ENCODE results near the gene TBXT. TPM values are rescaled to one million over a fixed set of nuclear protein-coding genes. Genes with fewer than 3 reads are reported as not detected.

TBXT gene
- total RNA-seq, 4 donors from 2014 or later, result not detected

- H3K4me1 ChIP-seq, result no peaks in the 10 kb centered on the region
- no peak overlapping the region for H3K4me3 ChIP-seq
- H3K27ac ChIP-seq, result no peak overlapping the region
- H3K36me3 ChIP-seq, result no peaks in the 10 kb centered on the region
- in situ Hi-C loops (cut with MboI; ENCODE audit: low pct_ligation_motif_present in 1 of 4, low pct_unique_long_range_greater_than_20kb in 1 of 4, low sequenced_read_pairs in 3 of 4) (loop anchor here in 1 of 4 donors (25.0 kb wide), 1 partner anchor 678 kb away; no protein-coding TSS in a partner anchor), intact Hi-C loops (cut with DNase I; ENCODE audit: low total_unique reads) (no loop called here)
- H3K27me3 ChIP-seq, result peaks cover 3% of the 10 kb centered on the region
- TF ChIP-seq POLR2A (IDR thresholded peaks at IDR 0.05) (no peak), POLR2AphosphoS5 (IDR thresholded peaks at IDR 0.05) (no peak), EP300 (IDR thresholded peaks at IDR 0.05; ENCODE audit: low read depth) (no peak), CTCF (IDR thresholded peaks at IDR 0.05) (no peak)
- H3K9me3 ChIP-seq, result peaks cover 0 to 3% of the 10 kb centered on the region in 2 donors
- no peak for DNase-seq
Observed at GRCh38 chr6:166115609-166116008, 52.0 kb downstream of the TBXT start.

GRCh38 chr6:166112580-166112979, 55.1 kb downstream of the TBXT start:
- no peak for DNase-seq
- TF ChIP-seq POLR2A (IDR thresholded peaks at IDR 0.05) (no peak), CTCF (IDR thresholded peaks at IDR 0.05) (no peak), EP300 (IDR thresholded peaks at IDR 0.05; ENCODE audit: low read depth) (no peak), POLR2AphosphoS5 (IDR thresholded peaks at IDR 0.05) (no peak)
- in situ Hi-C loops (cut with MboI; ENCODE audit: low pct_ligation_motif_present in 1 of 4, low pct_unique_long_range_greater_than_20kb in 1 of 4, low sequenced_read_pairs in 3 of 4), result loop anchor here in 1 of 4 donors (25.0 kb wide), 1 partner anchor 675 kb away; no protein-coding TSS in a partner anchor

GRCh38 chr6:166109608-166110007, 58.0 kb downstream of the TBXT start:
- Histone ChIP-seq H3K9me3 (no peaks in the 10 kb centered on the region), H3K36me3 (no peaks in the 10 kb centered on the region), H3K4me1 (no peaks in the 10 kb centered on the region), H3K4me3 (no peak overlapping the region), H3K27me3 (peaks cover 9% of the 10 kb centered on the region), H3K27ac (no peak overlapping the region)
- intact Hi-C loops (cut with DNase I; ENCODE audit: low total_unique reads) (loop anchor here (5.0 kb wide), 1 partner anchor 1057 kb away; no protein-coding TSS in a partner anchor), in situ Hi-C loops (cut with MboI; ENCODE audit: low pct_ligation_motif_present in 1 of 4, low pct_unique_long_range_greater_than_20kb in 1 of 4, low sequenced_read_pairs in 3 of 4) (loop anchor here in 2 of 4 donors (5.0 to 25.0 kb wide), 2 partner anchors 217 to 672 kb away; no protein-coding TSS in a partner anchor)
- 39 to 52% methylated on average over 2 of the region's 2 CpGs for WGBS, 2 donors (ENCODE audit: low coverage in 1 of 2)
- no peak for DNase-seq
- no peak for TF ChIP-seq POLR2A (IDR thresholded peaks at IDR 0.05)
- TF ChIP-seq POLR2AphosphoS5 (IDR thresholded peaks at IDR 0.05), result no peak
- no peak for TF ChIP-seq CTCF (IDR thresholded peaks at IDR 0.05)
- no peak for TF ChIP-seq EP300 (IDR thresholded peaks at IDR 0.05; ENCODE audit: low read depth)

More at GRCh38 chr6:166112580-166112979, 55.1 kb downstream of the TBXT start:
- Histone ChIP-seq H3K4me3 (no peak overlapping the region), H3K27ac (no peak overlapping the region), H3K36me3 (no peaks in the 10 kb centered on the region), H3K27me3 (peaks cover 9% of the 10 kb centered on the region), H3K4me1 (no peaks in the 10 kb centered on the region), H3K9me3 (peaks cover 0 to 3% of the 10 kb centered on the region in 2 donors)
- intact Hi-C loops (cut with DNase I; ENCODE audit: low total_unique reads), result no loop called here
- WGBS, 2 donors (ENCODE audit: low coverage in 1 of 2), result 43 to 67% methylated on average over 5 to 11 of the region's 11 CpGs

Small RNA genes lying within 50 kb of the gene (small RNA-seq; reads per million reads assigned to genes)
- gene RNU6-153P, result 0 reads per million in 4 donors

Other genes with a start within 250 kb of the TBXT start
- not detected for gene PRR18, start 140.5 kb upstream of the TBXT start, total RNA-seq
- 10 to 100 TPM in 3 of 4 donors, 1 to 10 TPM in 1; 7.6 to 55.6 (median 39.7) TPM for gene SFT2D1, start 174.7 kb upstream of the TBXT start, total RNA-seq
- gene MPC1, start 215.1 kb upstream of the TBXT start, total RNA-seq, result 100 to 1,000 TPM in 3 of 4 donors, 10 to 100 TPM in 1; 90.8 to 131 (median 129) TPM

Data from transverse colon (tissue), 4 donors.